Neural cell (in vitro differentiated cells): ENCODE results near the gene RPS28. TPM values are rescaled to one million over a fixed set of nuclear protein-coding genes. Genes with fewer than 3 reads are reported as not detected.
A peak's percentile ranks its signal among the peaks of the same experiment; 100 is the strongest.

Experiments used
- H2AFZ ChIP-seq: fragments of 200-600, 300-800 bp; sonication (generic), shearing (Covaris generic); 2 replicates; pipeline ENCODE4 v1.6.0; 2014; ENCODE audit warnings: low read depth, mild to moderate bottlenecking, antibody characterized with exemption, low read length, moderate library complexity
- H3F3A ChIP-seq: fragments of 200-600 bp; shearing (Covaris generic); 2 replicates; pipeline ENCODE4 v1.6.1; 2016; ENCODE audit warnings: mild to moderate bottlenecking, moderate library complexity, mixed read lengths, antibody characterized with exemption, low read length; ENCODE audit not compliant: insufficient read depth, poor library complexity, severe bottlenecking
- H3K27ac ChIP-seq: fragments of 200-600, 300-800 bp; sonication (generic), shearing (Covaris generic); 2 replicates; pipeline ENCODE4 v1.5.1; 2014; ENCODE audit warnings: mild to moderate bottlenecking, low read length, moderate library complexity
- H3K27me3 ChIP-seq: fragments of 300-800, 200-600 bp; sonication (generic), shearing (Covaris generic); 2 replicates; pipeline ENCODE4 v1.6.0; 2014; ENCODE audit warnings: mild to moderate bottlenecking, low read depth, low read length, moderate library complexity; ENCODE audit not compliant: insufficient read depth
- H3K36me3 ChIP-seq: fragments of 300-800, 200-600 bp; sonication (generic), shearing (Covaris generic); 2 replicates; pipeline ENCODE4 v1.5.1; 2014; ENCODE audit warnings: mild to moderate bottlenecking, antibody characterized with exemption, low read length, moderate library complexity; ENCODE audit not compliant: insufficient read depth
- H3K4me2 ChIP-seq: fragments of 300-800, 200-600 bp; sonication (generic), shearing (Covaris generic); 2 replicates; pipeline ENCODE4 v1.6.0; 2014; ENCODE audit warnings: mild to moderate bottlenecking, low read length
- H3K4me3 ChIP-seq: fragments of 300-800, 200-600 bp; sonication (generic), shearing (Covaris generic); 2 replicates; pipeline ENCODE4 v1.5.1; 2014; ENCODE audit warnings: mild to moderate bottlenecking, low read length, moderate library complexity
- H3K79me2 ChIP-seq: fragments of 200-600 bp; shearing (Covaris generic); replicated peaks from 2 replicates; pipeline ENCODE4 v1.6.0; 2014; ENCODE audit warnings: mild to moderate bottlenecking, low read length, moderate library complexity; ENCODE audit not compliant: insufficient read depth
- H3K9ac ChIP-seq: fragments of 300-800, 200-600 bp; sonication (generic), shearing (Covaris generic); 2 replicates; pipeline ENCODE4 v1.6.1; 2016; ENCODE audit warnings: mild to moderate bottlenecking, low read length, mixed read lengths
- H3K9me2 ChIP-seq: fragments of 200-600 bp; shearing (Covaris generic); 2 replicates; pipeline ENCODE4 v1.6.1; 2016; ENCODE audit warnings: mild to moderate bottlenecking, low read length, mixed read lengths; ENCODE audit not compliant: insufficient read depth
- H3K9me3 ChIP-seq: fragments of 200-600, 300-800 bp; sonication (generic), shearing (Covaris generic); 2 replicates; pipeline ENCODE4 v1.6.1; 2016; ENCODE audit warnings: mild to moderate bottlenecking, mixed run types, low read length, moderate library complexity, mixed read lengths
- H4K20me1 ChIP-seq: fragments of 200-600 bp; shearing (Covaris generic); 2 replicates; pipeline ENCODE4 v1.6.1; 2016; ENCODE audit warnings: mild to moderate bottlenecking, mixed run types; ENCODE audit not compliant: insufficient read depth
- EP300 ChIP-seq: fragments of 450-650 bp; conservative IDR thresholded peaks from 2 replicates; pipeline ENCODE4 v1.6.1; 2014; ENCODE audit warnings: antibody characterized with exemption, mild to moderate bottlenecking, moderate library complexity; ENCODE audit not compliant: poor library complexity, severe bottlenecking
- EZH2 ChIP-seq: fragments of 200-600, 300-800 bp; shearing (Covaris generic), sonication (generic); IDR thresholded peaks from 2 replicates; pipeline ENCODE4 v1.6.1; 2014; ENCODE audit warnings: antibody characterized with exemption, low read length, borderline replicate concordance, mild to moderate bottlenecking; ENCODE audit not compliant: insufficient read depth, poor library complexity, severe bottlenecking
- MXI1 ChIP-seq: fragments of 450-650 bp; conservative IDR thresholded peaks from 2 replicates; pipeline ENCODE4 v1.6.1; 2014; ENCODE audit warnings: antibody characterized with exemption, mild to moderate bottlenecking; ENCODE audit not compliant: poor library complexity, severe bottlenecking
- POLR2AphosphoS5 ChIP-seq: IDR thresholded peaks from 2 replicates; pipeline ENCODE4 v1.6.1; 2012
- RAD21 ChIP-seq: fragments of 450-650 bp; conservative IDR thresholded peaks from 2 replicates; pipeline ENCODE4 v1.6.1; 2014; ENCODE audit warnings: antibody characterized with exemption, mild to moderate bottlenecking, moderate library complexity
- SMC3 ChIP-seq: fragments of 450-650 bp; conservative IDR thresholded peaks from 2 replicates; pipeline ENCODE4 v1.6.1; 2014; ENCODE audit warnings: antibody characterized with exemption, mild to moderate bottlenecking, moderate library complexity; ENCODE audit not compliant: poor library complexity
- TAF1 ChIP-seq: IDR thresholded peaks from 2 replicates; pipeline ENCODE4 v1.6.1; 2012; ENCODE audit warnings: low read depth
- polyA plus RNA-seq: library from polyadenylated mRNA; depleted of rRNA; stranded (reverse); fragments of >200 nt; gene quantifications from 2 replicates; pipeline ENCODE4 v1.2.3, GENCODE V29; 2014
- TF ChIP-seq, protein P1 (sequence below): IDR thresholded peaks from 2 replicates; pipeline ENCODE4 v1.6.1; 2012; ENCODE audit warnings: borderline replicate concordance
- TF ChIP-seq, protein P2 (sequence below): fragments of 450-650 bp; IDR thresholded peaks from 2 replicates; pipeline ENCODE4 v1.5.1; 2014; ENCODE audit warnings: antibody characterized with exemption, mild to moderate bottlenecking, moderate library complexity; ENCODE audit not compliant: poor library complexity, severe bottlenecking

RPS28 gene
- polyA plus RNA-seq, 1 donor from 2014 or later, result 192 TPM

DNA sequence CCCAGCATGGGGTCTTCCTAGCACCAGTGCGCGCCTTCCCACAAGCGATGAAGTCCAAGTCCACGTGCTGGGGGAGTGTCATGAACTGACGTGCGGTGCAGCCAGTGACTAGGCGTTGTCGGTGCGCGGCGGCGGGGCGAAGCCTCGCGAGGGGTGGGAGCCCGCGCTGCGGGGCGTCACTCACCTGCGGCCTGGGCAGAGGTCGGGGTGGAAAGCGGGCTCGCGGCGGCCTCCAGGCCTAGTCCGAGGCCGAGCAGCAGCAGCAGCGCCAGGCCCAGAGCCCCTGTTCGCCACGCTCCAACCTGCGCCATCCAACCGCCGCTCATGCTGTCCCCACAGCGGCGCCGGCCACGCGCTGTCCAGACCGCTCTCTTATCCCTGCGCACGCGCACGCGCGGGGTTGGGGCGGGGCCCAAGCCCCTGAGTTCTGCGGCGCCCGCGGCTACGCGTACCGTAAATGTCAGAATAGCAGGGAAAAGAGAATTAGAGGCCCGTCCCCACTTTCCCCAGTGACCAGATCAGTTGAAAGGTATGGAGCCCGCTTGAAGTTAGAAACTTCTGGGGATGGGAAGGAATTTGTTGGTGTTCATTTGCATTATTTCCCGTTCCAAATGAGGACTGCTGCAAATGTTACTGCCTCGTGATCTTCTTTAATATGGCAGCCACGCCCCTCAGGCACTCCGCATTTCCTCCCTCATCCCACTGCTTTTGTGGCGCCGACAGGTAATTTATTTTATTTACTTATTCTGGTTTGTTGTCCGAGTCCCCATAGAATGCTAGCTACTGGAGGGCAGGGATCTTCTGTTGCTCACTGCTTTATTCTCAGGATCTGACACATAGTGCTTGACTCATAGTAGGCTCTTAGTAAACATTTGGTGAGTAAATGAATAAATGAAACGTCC is 13.1 kb upstream of the RPS28 start, which contains the start of gene CD320:
TSS of gene CD320 (minus strand) at position 394 of the 902 bp plus-strand sequence. CDS start at position 326, 68 bp downstream.
- peak within 1 kb of the TSS; percentile 92 for H2AFZ ChIP-seq
- no peaks in the 10 kb centered on the region for H3K36me3 ChIP-seq
- peak within 1 kb of the TSS; percentile 81 for H3K27ac ChIP-seq
- H3K9me2 ChIP-seq, result no peaks in the 10 kb centered on the region
- peak within 1 kb of the TSS; percentile 97 for H3K4me2 ChIP-seq
- no peaks in the 10 kb centered on the region for H4K20me1 ChIP-seq
- no peaks in the 10 kb centered on the region for H3K9me3 ChIP-seq
- peak within 1 kb of the TSS; percentile 84 for H3K9ac ChIP-seq
- TF ChIP-seq TAF1 (no peak), POLR2AphosphoS5 (peak; percentile 81), EP300 (peak; percentile 29), RAD21 (no peak), MXI1 (peak; percentile 98), EZH2 (no peak)
- TF ChIP-seq, protein P1, sequence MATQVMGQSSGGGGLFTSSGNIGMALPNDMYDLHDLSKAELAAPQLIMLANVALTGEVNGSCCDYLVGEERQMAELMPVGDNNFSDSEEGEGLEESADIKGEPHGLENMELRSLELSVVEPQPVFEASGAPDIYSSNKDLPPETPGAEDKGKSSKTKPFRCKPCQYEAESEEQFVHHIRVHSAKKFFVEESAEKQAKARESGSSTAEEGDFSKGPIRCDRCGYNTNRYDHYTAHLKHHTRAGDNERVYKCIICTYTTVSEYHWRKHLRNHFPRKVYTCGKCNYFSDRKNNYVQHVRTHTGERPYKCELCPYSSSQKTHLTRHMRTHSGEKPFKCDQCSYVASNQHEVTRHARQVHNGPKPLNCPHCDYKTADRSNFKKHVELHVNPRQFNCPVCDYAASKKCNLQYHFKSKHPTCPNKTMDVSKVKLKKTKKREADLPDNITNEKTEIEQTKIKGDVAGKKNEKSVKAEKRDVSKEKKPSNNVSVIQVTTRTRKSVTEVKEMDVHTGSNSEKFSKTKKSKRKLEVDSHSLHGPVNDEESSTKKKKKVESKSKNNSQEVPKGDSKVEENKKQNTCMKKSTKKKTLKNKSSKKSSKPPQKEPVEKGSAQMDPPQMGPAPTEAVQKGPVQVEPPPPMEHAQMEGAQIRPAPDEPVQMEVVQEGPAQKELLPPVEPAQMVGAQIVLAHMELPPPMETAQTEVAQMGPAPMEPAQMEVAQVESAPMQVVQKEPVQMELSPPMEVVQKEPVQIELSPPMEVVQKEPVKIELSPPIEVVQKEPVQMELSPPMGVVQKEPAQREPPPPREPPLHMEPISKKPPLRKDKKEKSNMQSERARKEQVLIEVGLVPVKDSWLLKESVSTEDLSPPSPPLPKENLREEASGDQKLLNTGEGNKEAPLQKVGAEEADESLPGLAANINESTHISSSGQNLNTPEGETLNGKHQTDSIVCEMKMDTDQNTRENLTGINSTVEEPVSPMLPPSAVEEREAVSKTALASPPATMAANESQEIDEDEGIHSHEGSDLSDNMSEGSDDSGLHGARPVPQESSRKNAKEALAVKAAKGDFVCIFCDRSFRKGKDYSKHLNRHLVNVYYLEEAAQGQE, result peak; percentile 56
- H3K4me3 ChIP-seq, result peak within 1 kb of the TSS; percentile 83
- peaks cover 17% of the 10 kb centered on the region for H3K79me2 ChIP-seq
- no peaks in the 10 kb centered on the region for H3F3A ChIP-seq
- H3K27me3 ChIP-seq, result no peaks in the 10 kb centered on the region

DNA sequence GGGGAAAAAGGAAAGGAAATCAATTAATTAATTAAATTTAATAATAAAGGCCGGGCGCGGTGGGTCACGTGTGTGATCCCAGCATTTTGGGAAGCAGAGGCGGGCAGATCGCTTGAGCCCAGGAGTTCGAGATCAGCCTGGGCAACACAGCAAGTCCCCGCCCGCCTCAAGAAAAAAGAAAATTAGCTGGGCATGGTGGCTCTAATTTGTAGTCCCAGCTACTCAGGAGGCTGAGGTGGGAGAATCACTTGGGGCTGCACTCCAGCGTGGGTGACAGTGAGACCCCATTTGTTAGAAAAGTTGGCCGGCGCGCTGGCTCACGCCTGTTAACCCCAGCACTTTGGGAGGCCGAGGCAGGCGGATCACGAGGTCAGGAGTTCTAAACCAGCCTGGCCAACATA is 12.4 kb upstream of the RPS28 start:
- Histone ChIP-seq H4K20me1 (no peaks in the 10 kb centered on the region), H3K9me3 (no peaks in the 10 kb centered on the region), H3K9ac (peak overlapping the region; percentile 84), H3K27me3 (no peaks in the 10 kb centered on the region), H3F3A (no peaks in the 10 kb centered on the region), H3K4me3 (peak overlapping the region; percentile 83), H3K27ac (peak overlapping the region; percentile 81), H3K79me2 (peaks cover 17% of the 10 kb centered on the region), H2AFZ (peak overlapping the region; percentile 92), H3K4me2 (peak overlapping the region; percentile 93), H3K36me3 (no peaks in the 10 kb centered on the region), H3K9me2 (no peaks in the 10 kb centered on the region)
- TF ChIP-seq TAF1 (no peak), EP300 (no peak), RAD21 (no peak), SMC3 (no peak), EZH2 (no peak), MXI1 (no peak), POLR2AphosphoS5 (no peak)
- TF ChIP-seq, protein P1, result no peak
- TF ChIP-seq, protein P2, sequence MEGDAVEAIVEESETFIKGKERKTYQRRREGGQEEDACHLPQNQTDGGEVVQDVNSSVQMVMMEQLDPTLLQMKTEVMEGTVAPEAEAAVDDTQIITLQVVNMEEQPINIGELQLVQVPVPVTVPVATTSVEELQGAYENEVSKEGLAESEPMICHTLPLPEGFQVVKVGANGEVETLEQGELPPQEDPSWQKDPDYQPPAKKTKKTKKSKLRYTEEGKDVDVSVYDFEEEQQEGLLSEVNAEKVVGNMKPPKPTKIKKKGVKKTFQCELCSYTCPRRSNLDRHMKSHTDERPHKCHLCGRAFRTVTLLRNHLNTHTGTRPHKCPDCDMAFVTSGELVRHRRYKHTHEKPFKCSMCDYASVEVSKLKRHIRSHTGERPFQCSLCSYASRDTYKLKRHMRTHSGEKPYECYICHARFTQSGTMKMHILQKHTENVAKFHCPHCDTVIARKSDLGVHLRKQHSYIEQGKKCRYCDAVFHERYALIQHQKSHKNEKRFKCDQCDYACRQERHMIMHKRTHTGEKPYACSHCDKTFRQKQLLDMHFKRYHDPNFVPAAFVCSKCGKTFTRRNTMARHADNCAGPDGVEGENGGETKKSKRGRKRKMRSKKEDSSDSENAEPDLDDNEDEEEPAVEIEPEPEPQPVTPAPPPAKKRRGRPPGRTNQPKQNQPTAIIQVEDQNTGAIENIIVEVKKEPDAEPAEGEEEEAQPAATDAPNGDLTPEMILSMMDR, result no peak
